Activated CD8-positive, alpha-beta memory T cell treated with anti-CD3 and anti-CD28 coated beads, Interleukin-2, amount 50 U/mL, for 48 hours (primary cell): ENCODE results near the gene XRCC3.
"Not testable (repeated sequence)": the region's sequence is repeated elsewhere in the genome, so short reads cannot be mapped to it uniquely, and the experiment has no call there.

Experiments
- DNase-seq: peaks from one replicate; pipeline ENCODE4 v3.0.0-alpha.2; 2020

XRCC3 gene

GRCh38 chr14:103659631-103660030 lies 55.6 kb downstream of the XRCC3 start:
- DNase-seq = no peak

- DNase-seq = no peak
Measured at GRCh38 chr14:103657471-103657870, 57.8 kb downstream of the XRCC3 start.

GRCh38 chr14:103656756-103657133 lies 58.5 kb downstream of the XRCC3 start:
- DNase-seq = no peak

GRCh38 chr14:103656031-103656755 lies 59.1 kb downstream of the XRCC3 start:
- DNase-seq = no peak

- no peak for DNase-seq
Measured at GRCh38 chr14:103654619-103655018, 60.6 kb downstream of the XRCC3 start.

- no peak for DNase-seq
Measured at GRCh38 chr14:103653805-103654204, 61.4 kb downstream of the XRCC3 start.

GRCh38 chr14:103653336-103653735 lies 61.9 kb downstream of the XRCC3 start:
- DNase-seq = not testable (repeated sequence)

GRCh38 chr14:103652806-103653205 lies 62.4 kb downstream of the XRCC3 start:
- DNase-seq = no peak

- DNase-seq = no peak
Measured at GRCh38 chr14:103651585-103651984, 63.7 kb downstream of the XRCC3 start.

GRCh38 chr14:103650213-103650612 lies 65.0 kb downstream of the XRCC3 start:
- DNase-seq = no peak

- no peak for DNase-seq
Measured at GRCh38 chr14:103649001-103649400, 66.2 kb downstream of the XRCC3 start.
